Gastroesophageal sphincter (tissue), 3 donors: ENCODE data around the gene ITGA11.

Experiments
- CTCF ChIP-seq, 4 experiments: fragments of 200-600 bp in 2 of 4; fragments of 450-650 bp in 2 of 4; sonication (generic) in 1 of 4; IDR thresholded peaks; one replicate each; pipeline ENCODE4 v1.5.1; 2017 to 2019; ENCODE audit warnings: antibody characterized with exemption in 4 of 4, mild to moderate bottlenecking in 2 of 4, moderate library complexity in 2 of 4
- POLR2AphosphoS5 ChIP-seq: sonication (generic); formaldehyde crosslinking; IDR thresholded peaks from one replicate; pipeline ENCODE4 v1.6.1; 2017; ENCODE audit warnings: antibody characterized with exemption

- TF ChIP-seq CTCF (IDR thresholded peaks at IDR 0.05) (no peak), POLR2AphosphoS5 (no peak)
Measured at GRCh38 chr15:68410466-68411342, 21.3 kb downstream of the ITGA11 start.
